Right hindlimb (tissue), 1 donor: ENCODE results near the gene SCYL1.
A peak's percentile ranks its signal among the peaks of the same experiment; 100 is the strongest.
"Not testable (repeated sequence)": the region's sequence is repeated elsewhere in the genome, so short reads cannot be mapped to it uniquely, and the experiment has no call there.

Experiments used
- DNase-seq: peaks from one replicate; pipeline ENCODE4 v3.0.0-alpha.2; 2018

SCYL1 gene

DNA sequence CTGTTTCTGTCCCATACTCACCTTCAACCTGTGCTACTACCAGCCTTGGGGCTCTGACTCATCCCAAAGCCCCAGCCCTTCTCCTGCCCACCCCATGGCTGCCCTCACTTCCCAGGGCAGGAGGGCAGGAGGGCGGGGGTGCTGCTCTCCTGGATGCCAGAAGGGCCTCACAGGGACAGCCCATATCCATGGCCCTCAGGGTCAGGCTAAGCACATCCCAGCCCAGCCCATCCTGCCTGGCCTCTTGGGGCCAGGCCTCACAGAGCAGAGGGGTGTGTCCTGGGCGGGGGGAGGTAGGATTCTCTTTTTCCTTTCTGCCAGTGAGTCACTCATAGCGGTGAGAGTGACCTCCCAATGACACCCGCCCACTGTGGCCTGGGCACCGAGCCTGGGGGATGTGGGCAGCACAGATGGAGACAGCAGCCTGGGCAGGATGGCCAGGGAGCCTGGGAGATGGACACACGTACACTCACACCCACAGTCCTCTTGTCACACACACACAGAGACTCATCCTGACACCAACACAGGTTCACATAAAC is 30.9 kb downstream of the SCYL1 start:
- peak; percentile 73 for DNase-seq

DNA sequence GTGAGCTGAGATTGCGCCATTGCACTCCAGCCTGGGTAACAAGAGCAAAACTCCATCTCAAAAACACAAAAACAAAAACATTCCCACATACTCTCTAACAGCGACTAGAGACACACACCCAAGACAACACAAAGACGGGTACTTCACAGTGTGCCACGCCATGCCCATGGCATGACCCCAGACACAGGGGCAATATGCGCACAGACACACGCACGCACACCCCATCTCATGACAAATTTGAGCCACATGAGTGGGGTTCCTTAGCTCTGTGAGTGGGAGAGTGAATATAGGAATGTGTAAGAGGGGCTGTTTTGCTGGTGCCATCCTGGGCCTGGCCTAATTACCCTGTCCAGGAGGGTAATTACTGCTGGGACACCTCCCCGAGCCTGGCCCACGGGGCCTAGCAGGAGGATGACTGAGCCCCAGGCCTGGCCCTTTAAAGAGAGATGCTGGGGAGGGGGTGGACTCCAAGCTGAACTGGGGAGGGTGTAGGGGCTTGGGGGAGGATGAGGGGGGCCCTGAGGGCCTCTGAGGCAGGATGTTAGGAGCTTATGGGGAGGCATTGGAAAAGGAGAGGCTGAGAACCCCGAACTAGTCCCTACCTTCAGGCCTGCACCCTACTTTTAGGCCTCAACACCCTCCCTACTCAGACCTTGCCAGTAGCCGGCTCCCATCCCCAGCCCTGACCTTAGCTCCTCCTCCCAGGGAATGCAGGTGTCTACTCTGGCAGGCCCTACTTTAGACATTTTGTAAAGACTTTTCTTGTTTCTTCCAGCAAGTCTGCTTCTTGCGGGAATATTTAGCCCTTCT is 31.8 kb downstream of the SCYL1 start:
- no peak for DNase-seq

DNA sequence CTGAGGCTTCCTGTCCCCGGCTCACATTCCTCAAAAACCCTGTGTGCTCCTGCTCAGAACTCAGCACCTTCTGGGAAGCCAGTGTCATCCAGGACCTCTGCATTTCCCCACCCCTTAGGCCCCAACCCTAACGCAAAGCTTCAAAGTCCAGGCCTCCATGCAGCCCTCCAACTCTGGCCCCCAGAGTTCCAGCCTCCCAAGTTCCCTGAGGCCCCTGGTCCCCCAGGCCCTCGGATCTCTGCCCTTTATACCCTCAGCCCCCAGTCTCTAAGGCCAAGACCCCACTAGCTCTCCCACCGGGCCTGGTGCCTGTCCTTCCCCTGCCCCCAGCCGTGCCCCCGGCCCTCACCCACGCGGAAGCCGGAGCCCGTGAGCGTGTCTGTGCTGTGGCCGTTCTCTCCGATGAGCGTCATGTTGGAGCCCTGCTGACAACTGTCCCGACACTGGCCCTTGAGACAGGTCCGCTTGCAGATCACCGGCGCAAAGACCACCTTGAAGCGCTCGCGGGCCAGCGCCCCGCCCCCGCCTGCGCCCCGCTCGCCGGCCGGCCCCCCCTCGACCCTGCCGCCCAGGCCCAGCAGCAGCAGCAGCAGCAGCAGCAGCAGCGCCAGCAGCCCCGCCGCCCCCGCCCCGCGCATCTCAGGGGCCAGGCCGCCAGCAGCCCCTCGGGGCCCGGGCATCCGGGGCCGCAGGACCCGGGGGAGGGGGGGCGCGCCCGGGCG is 32.6 kb downstream of the SCYL1 start:
- DNase-seq: peak; percentile 63

DNA sequence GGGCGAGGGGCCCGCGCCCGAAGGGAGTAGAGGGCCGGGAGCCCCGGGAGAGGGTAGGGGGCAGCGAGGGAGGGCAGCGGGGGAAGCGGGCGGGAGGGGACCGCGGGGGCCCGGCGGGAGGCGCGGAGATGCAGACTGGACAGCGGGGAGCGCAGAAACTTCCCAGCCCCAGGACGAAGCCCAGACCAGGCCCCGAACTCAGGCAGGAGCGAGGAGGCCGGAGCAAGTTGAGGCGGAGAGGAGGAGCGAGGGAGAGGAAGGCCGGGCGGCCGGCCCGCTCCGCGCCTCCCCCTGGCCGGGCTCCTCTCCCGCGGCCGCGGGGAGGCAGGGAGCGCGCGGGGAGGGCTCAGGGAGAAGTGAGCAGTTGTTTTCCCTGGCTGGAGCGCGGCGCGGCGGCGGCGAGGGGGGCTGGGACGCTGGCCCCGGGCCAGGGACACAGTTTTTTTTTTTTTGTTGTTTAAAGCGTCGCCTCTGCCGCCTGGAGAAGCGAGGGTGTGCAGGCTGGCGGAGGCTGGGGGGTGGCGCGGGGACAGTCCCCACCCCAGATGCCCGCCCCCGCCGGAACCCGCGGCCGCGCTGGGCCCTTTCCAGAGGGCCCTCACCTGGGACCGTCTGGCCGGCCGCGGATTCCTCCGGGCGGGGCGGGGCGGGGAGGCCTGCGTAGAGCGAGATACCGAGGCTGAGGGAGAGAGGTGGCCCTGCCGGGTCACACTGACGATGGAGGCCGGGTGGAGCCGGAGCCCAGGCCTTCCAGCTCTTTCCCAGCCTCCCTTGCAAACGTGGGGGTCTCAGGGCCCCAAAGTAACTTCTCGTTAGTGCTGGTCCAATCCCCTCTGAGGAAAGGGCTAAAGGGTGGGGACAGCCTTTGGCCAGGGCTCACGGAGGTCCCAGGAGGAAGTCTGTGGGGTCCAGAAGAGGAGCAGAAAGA is 33.4 kb downstream of the SCYL1 start, which contains the start of gene LTBP3:
Gene LTBP3 (minus strand): TSS at position 358 of the 928 bp plus-strand sequence. CDS start 400 bp downstream, outside the sequence.
- peak; percentile 93 for DNase-seq

DNA sequence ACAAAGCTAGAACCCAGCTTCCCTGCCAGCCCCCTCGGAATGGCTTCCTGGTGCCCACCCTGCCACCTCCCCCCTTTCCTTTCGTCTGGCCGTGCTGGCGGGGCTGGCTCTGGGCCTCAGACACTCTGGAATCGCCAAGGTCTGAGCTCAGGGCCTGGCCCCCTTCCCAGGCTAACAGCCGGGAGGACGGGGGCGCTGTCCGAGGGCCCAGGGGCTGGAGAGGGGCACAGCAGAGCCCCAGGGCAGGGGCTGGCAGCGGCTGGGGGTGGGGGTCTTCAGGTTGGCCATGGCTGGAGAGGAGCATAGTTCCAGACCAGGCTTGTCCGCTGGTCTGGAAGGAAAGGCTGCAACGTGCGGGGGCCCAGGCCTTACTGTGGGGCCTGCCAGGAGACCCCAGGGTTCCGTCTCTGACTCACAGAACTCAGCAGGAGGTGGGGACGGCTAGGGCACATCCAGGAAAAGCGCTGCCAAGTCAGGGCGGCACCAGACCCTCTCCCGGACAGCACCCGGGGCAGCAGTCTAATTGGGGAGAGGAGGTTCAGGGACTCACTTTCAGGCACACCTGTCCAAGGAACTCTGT is 34.1 kb downstream of the SCYL1 start:
- peak; percentile 89 for DNase-seq

DNA sequence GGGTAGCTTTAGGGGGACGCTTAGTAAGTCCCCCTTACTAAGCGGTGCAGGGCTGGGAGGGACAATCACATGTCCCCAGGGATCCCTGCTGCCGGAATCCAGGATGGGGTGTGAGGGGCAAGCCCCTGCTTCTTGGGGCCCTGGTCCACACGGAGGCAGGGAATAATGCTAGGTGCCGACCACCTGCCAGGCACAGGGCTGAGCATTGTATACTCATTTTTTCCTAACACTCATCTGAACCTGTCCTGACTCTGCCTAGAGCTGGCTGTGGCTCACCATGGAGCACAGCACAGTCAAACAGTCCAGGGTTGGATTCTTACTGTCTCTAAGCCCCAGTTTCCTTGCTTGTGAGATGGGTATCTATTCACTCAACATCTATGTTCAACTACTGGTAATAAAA is 34.7 kb downstream of the SCYL1 start:
- DNase-seq: no peak

DNA sequence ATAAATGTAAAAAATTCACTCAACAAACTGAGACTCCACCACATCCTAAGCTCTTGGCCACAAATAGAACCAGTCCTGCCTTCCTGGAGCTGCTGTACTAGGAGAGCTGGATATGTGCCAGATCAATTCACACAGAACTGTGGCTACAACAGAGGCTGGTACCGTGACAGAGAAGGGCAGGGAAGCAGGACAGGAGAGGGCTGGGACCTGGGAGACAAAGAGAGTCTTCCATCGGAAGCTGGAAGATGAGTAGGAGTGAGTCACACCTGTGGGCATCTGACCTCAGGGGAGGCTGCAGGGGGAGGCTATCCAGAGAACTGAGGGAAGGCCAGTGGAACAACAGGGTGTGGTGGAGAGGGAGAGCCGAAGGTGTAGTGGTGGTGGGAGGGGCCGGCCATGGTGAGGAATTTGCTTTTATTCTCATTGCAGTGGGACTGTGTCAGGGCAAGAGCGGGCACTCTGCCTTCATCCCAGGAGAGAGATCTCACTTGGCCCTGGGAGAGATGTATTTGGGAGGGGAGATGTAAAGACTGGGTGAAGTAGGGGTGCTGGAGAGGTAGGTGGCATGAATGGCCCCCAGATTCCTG is 35.2 kb downstream of the SCYL1 start:
- DNase-seq: no peak

DNA sequence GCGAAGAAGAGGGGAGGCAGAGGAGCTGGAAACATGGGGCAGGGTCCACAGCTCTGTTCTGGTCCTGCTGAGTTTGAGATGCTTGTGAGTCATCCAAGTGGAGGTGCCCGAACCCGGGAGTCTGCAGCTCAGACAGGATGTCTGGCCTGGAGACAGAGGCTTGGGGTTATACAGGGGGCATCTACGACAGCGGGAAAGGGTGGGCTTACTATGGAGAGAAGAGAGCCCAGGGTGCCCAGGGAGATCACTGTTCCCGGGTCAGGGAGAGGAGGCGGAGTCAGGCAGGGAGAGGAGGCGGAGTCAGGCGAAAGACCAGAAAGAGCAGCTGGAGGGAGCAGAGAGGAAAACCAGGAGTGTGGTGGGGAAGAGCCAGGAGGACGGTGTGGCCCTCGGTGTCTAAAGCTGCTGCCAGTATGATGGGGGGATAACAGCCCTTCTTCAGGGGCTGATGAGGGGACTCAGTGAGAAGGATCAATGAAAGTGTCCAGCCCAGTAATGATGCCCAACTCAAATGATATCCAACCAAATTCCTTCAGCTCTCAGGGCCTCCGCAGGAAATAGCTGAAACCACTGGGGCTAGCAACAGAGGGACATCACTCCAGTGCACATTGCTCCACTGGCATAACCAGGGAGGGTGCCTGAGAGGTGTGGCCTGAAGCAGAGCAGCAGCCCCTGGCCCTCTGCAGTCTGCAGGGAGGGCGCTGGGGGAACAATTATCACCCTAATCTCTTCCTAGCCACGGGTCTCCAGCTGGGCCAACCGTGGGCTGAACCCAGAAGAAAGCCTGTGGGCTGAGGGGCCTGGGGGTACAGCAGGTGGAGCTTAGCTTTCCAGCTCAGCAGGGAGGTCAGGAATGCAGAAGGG is 35.9 kb downstream of the SCYL1 start:
- DNase-seq: peak; percentile 84

DNA sequence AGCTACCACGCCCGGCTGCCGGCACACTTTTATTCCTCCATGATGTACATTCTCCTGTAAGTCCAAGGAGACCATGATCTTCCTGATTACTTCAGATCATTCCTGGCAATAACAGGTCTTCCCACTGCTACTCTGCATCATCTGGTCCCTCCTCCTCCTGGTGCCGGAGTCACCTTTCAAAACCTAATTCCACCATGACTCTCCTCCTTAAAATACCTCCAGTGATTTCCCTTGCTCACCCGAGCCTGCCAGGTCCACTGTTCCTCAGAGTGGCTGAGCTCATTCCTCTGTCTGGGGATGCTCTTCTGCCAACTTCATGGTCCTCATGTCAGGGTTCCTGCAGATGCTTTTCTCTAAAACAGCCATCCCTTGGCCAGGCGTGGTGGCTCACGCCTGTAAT is 37.1 kb downstream of the SCYL1 start:
- no peak for DNase-seq

DNA sequence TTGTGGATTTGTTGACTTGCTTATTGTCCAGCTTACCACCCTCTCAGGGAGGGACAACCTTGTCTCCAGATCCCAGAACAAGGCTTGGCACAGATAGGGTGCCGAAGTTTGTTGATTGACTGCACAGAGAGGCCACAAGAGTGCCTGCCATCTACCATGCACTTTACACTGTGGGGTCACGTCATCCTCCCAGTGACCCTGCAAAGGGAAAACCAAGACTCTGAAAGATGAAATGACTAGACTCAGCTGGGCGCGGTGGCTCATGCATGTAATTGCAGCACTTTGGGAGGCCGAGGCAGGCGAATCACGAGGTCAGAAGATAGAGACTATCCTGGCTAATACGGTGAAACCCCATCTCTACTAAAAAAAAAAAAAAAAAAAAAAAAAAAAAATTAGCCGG is 37.9 kb downstream of the SCYL1 start:
- DNase-seq: no peak

DNA sequence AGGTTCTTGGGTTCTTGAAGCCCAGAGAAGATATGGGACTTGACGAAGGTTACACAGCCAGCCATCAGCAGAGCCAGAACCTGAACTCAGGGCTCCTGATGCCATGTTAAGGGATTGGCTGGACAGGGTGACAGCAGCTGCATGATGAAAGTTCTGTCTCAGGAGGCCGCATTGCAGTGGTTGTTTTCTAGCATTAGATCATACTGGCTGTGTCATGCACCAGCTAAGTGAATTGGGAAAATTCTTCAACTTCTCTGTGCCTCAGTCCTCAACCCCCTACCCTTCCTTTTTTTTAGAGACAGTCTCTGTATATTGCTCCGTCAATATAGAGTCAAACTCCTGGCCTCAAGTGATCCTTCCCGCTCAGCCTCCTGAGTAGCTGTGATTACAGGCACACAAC is 38.7 kb downstream of the SCYL1 start:
- no peak for DNase-seq

DNA sequence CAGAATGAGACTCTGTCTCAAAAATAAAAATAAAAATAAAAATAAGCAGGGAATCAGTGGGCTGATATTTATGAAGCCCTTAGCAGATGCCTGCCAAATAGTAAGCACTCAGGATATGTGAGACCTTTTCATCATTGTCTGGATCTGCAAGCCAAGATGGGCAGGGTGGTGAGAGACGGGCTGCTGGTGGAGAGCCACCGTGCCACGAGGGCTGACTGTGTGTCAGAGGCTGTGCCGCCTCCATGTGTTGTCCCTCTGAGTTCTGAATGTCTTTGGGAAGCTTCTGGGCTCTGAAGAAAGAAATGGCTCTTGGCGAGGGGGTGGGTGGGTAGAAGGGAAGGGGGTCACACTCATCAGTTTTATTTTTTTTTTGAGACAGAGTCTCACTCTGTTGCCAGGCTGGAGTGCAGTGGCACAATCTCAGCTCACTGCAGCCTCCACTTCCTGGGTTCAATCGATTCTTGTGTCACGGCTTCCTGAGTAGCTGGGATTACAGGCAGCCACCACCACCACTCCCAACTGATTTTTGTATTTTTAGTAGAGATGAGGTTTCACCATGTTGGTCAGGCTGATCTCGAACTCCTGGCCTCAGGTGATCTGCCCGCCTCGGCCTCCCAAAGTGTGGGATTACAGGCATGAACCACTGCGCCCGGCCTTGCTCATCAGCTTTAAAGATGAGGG is 40.1 kb downstream of the SCYL1 start:
- DNase-seq: not testable (repeated sequence)

DNA sequence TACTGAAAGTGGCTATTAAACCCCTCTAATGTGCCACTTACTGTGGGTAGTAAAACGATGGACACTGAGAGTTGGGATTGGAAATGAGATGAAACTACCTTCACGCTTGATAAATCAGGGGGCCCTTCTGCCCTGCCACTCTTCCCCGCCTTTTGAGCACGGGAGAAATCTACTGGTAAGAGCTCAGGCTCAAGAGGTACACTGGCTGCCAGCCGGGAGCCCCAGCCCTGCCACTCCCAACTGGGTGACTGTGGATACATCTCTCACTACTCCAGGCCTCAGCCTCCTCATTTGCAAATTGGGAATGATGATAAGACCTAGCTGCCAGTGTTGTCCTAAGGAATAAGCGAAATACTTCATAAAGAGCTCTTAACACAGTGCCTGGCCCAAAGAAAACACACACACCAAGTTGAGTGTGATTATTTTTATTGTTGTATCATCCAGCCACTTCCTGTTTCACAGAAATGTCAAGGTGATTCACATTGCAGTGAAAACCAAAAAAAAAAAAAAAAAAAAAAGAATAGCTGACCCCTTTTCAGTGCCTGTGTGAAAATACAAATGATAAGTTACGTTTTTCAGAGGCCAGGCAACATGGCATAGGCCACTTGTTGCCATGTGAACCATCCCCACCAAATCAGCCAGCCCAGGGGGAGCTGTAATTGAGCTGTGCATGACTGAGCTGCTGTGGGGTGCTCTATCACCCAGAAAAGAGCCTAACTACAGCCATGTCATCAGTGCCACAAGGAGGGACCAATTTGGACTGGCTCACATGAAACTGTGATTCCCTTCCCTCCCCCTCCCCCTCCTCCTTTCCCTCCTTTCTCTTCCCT is 41.0 kb downstream of the SCYL1 start:
- no peak for DNase-seq

DNA sequence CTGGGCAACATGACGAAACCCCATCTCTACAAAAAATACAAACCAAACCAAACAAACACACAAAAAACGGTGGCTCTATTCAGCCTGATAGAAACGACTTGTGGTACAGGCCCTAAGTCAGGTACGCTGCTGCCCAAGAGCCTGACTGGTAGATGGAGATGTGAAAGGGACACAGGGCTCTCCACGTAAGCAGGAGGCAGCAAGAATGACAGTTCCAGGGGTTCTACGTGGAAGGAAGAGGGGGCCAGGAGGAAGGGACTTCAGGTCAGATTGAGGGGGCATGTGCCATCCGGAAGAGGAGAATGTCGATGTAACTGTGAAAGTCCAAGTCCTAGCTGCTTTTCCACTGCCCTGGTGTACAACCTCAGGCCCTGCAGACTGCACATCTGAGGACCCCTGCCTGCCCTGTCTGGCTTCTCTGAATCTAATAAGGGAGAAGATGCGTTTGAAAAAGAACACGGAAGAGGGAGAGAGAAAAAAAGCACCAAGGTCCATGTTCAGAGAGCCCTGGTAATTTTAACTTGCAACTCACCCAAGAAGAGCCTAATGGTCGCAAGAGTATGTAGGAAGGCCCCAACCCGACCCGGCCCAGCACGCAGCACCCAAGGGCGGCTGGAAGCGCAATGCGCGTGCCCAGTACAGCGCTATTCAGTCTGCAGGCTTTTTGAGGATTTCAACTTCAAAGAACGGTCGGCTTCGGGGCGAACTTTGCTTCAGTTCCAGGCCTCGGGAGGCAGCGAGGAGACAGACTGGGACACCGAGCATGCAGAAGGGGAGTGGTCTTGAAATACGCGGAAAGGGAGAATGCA is 44.5 kb downstream of the SCYL1 start:
- DNase-seq: no peak

DNA sequence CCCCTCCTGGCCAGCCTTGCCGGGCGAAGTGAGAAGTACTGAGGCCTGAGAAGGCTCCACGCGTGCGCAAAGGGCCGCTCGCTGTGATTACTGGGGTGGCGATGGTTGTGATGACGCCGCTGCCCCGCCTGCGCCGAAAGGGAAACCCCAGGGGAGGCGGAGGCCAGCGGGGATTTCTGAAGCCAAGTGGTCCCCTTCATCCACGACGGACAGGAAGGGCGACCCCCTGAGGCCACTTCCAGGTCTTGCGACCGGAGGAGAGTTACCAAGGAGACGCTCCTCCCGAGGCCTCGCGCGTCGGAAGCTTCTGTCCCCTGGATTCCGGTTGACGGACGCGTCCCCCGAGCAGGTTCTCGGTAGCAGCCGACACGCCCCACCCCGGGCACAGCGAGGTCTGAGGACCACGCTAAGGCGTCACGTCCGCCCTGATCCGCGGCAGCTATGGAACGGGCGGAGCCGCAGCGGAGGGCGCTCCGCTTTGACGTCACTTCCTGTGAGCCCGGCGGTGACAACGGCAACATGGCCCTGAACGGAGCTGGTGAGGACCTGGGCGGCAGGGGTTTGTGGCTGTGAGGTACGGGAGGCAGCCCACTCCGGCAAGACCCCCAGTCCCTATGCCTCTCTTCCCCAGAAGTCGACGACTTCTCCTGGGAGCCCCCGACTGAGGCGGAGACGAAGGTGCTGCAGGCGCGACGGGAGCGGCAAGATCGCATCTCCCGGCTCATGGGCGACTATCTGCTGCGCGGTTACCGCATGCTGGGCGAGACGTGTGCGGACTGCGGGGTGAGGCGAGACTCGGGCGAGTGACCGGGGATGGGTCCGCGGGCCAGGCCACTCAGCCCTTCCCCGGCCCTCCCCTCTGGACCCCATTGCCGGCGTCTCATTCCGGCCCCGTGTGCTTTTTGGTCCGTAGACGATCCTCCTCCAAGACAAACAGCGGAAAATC is 45.4 kb downstream of the SCYL1 start, which contains the start of gene ZNRD2:
Gene ZNRD2 (plus strand): TSS at position 505 of the 946 bp plus-strand sequence. CDS start 15 bp downstream, at position 520.
- peak; percentile 98 for DNase-seq

DNA sequence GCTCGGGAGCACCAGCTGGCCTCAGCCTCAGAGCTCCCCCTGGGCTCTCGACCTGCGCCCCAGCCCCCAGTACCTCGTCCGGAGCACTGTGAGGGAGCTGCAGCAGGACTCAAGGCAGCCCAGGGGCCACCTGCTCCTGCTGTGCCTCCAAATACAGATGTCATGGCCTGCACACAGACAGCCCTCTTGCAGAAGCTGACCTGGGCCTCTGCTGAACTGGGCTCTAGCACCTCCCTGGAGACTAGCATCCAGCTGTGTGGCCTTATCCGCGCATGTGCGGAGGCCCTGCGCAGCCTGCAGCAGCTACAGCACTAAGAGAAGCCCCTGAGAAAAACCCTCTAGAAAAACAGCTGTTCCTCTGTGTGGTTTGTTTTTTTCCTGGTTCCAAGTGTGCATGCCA is 46.5 kb downstream of the SCYL1 start:
- DNase-seq: no peak

DNA sequence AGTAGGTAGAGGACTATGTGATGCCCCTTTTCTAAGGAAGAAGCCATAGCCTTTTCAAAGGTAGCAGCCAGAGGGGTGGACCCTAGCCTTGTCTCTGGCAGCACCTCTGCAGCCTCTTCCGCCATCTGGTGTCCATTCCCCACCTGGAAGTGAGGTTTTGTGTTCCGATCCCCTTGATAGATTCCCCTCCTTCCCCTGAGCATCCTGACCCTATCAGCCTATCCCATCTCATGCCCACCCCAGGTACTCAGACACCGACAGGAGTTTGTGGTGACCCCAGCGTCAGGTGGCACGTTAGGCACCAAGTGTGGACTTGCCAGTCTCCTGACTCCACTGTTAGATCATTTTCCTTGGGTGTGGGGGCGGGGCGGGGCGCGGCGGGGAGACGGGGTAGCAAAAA is 47.1 kb downstream of the SCYL1 start:
- DNase-seq: no peak
